Measurements from ENCODE around the gene PPFIA1.

GRCh38 chr11:70399681-70400112 is 129.2 kb downstream of the PPFIA1 start:
- peak; percentile 65 for TF ChIP-seq NRF1 (IDR thresholded peaks at IDR 0.05; ENCODE audit: low read depth, low read length)
- TF ChIP-seq EP300 (IDR thresholded peaks at IDR 0.05; ENCODE audit: borderline replicate concordance in 1 of 2, low read depth in 1 of 2, low read length in 1 of 2), result no peak; a peak in 1 of 4 replicates
- no peak for TF ChIP-seq YY1 (IDR thresholded peaks at IDR 0.05; ENCODE audit: low read depth)
- TF ChIP-seq GABPA (IDR thresholded peaks at IDR 0.05; ENCODE audit: low read depth), result 0 out of 2 replicates have a peak, but pooled peaks have one; percentile 22
- TF ChIP-seq, protein P1, sequence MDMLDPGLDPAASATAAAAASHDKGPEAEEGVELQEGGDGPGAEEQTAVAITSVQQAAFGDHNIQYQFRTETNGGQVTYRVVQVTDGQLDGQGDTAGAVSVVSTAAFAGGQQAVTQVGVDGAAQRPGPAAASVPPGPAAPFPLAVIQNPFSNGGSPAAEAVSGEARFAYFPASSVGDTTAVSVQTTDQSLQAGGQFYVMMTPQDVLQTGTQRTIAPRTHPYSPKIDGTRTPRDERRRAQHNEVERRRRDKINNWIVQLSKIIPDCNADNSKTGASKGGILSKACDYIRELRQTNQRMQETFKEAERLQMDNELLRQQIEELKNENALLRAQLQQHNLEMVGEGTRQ (IDR thresholded peaks at IDR 0.05; ENCODE audit: borderline replicate concordance, low read depth, low read length), result no peak
- TF ChIP-seq, protein P2, sequence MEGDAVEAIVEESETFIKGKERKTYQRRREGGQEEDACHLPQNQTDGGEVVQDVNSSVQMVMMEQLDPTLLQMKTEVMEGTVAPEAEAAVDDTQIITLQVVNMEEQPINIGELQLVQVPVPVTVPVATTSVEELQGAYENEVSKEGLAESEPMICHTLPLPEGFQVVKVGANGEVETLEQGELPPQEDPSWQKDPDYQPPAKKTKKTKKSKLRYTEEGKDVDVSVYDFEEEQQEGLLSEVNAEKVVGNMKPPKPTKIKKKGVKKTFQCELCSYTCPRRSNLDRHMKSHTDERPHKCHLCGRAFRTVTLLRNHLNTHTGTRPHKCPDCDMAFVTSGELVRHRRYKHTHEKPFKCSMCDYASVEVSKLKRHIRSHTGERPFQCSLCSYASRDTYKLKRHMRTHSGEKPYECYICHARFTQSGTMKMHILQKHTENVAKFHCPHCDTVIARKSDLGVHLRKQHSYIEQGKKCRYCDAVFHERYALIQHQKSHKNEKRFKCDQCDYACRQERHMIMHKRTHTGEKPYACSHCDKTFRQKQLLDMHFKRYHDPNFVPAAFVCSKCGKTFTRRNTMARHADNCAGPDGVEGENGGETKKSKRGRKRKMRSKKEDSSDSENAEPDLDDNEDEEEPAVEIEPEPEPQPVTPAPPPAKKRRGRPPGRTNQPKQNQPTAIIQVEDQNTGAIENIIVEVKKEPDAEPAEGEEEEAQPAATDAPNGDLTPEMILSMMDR (IDR thresholded peaks at IDR 0.05), result no peak
- no peak for TF ChIP-seq GATA2 (CRISPR knock-in tag; IDR thresholded peaks at IDR 0.05)
- TF ChIP-seq IRF3 (IDR thresholded peaks at IDR 0.05; ENCODE audit: low read depth, low read length), result no peak
- TF ChIP-seq RCOR1 (IDR thresholded peaks at IDR 0.05; ENCODE audit: low read length), result no peak
- TF ChIP-seq TCF12 (IDR thresholded peaks at IDR 0.05), result peak; percentile 57
- TF ChIP-seq, protein P3, sequence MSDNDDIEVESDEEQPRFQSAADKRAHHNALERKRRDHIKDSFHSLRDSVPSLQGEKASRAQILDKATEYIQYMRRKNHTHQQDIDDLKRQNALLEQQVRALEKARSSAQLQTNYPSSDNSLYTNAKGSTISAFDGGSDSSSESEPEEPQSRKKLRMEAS (IDR thresholded peaks at IDR 0.05; ENCODE audit: low read depth), result peak; percentile 96
